ENCODE results near the gene ONECUT2.
"Not testable (repeated sequence)": the region's sequence is repeated elsewhere in the genome, so short reads cannot be mapped to it uniquely, and the experiment has no call there.

DNA sequence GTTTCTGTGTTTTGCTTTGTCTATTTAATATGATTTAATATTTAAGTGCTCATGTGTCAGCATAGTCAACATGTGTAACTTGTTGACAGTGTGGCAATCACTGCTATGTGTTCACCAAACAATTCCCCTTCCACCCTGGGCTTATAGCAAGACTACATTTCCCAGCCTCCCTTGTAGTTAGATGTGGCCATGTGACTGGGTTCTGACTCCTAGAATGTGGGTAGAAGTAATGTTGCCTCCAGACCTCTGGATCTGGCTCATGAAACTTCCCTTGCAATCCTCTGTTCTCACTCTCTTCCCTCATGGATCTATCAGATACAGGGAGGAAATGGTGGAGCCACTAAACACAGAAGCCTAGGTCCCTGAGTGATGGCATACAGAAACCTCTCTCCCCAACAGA is 87.2 kb downstream of the ONECUT2 start:
- TF ChIP-seq, protein P1, sequence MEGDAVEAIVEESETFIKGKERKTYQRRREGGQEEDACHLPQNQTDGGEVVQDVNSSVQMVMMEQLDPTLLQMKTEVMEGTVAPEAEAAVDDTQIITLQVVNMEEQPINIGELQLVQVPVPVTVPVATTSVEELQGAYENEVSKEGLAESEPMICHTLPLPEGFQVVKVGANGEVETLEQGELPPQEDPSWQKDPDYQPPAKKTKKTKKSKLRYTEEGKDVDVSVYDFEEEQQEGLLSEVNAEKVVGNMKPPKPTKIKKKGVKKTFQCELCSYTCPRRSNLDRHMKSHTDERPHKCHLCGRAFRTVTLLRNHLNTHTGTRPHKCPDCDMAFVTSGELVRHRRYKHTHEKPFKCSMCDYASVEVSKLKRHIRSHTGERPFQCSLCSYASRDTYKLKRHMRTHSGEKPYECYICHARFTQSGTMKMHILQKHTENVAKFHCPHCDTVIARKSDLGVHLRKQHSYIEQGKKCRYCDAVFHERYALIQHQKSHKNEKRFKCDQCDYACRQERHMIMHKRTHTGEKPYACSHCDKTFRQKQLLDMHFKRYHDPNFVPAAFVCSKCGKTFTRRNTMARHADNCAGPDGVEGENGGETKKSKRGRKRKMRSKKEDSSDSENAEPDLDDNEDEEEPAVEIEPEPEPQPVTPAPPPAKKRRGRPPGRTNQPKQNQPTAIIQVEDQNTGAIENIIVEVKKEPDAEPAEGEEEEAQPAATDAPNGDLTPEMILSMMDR (conservative IDR thresholded peaks at IDR 0.05; ENCODE audit: low read length) = not testable (repeated sequence)
- TF ChIP-seq EZH2phosphoT487 (IDR thresholded peaks at IDR 0.05; ENCODE audit: borderline replicate concordance, low read depth, low read length) = not testable (repeated sequence)
